AG04449 (cell line): Measurements from ENCODE around the gene FAM241A.

Experiments used
- CTCF ChIA-PET: fragments of 350-600 bp; formaldehyde crosslinking; extraction: SDS; loops from one replicate; lab custom pipeline; 2021; ENCODE audit warnings: antibody characterized with exemption; lab: Yijun Ruan, JAX
- POLR2A ChIA-PET: fragments of 400-600, 350-600 bp; formaldehyde crosslinking; extraction: SDS; loops from one replicate; lab custom pipeline; 2020; ENCODE audit warnings: antibody characterized with exemption, inconsistent platforms; lab: Yijun Ruan, JAX
- DNase-seq: peaks from one replicate; pipeline ENCODE4 v3.0.0-alpha.2; 2010; ENCODE audit warnings: low read depth, low spot score
- H3K4me3 ChIP-seq: 2 replicates; pipeline ENCODE4 v1.5.1; 2011; ENCODE audit warnings: low read depth, mild to moderate bottlenecking, control low read depth, low read length
- TF ChIP-seq, protein P1 (sequence below): IDR thresholded peaks from one replicate; pipeline ENCODE4 v1.5.1; 2011; ENCODE audit warnings: mild to moderate bottlenecking, moderate library complexity, low read length, control low read depth, inconsistent platforms; ENCODE audit not compliant: insufficient read depth; ENCODE audit errors: missing control alignments

FAM241A gene

DNA sequence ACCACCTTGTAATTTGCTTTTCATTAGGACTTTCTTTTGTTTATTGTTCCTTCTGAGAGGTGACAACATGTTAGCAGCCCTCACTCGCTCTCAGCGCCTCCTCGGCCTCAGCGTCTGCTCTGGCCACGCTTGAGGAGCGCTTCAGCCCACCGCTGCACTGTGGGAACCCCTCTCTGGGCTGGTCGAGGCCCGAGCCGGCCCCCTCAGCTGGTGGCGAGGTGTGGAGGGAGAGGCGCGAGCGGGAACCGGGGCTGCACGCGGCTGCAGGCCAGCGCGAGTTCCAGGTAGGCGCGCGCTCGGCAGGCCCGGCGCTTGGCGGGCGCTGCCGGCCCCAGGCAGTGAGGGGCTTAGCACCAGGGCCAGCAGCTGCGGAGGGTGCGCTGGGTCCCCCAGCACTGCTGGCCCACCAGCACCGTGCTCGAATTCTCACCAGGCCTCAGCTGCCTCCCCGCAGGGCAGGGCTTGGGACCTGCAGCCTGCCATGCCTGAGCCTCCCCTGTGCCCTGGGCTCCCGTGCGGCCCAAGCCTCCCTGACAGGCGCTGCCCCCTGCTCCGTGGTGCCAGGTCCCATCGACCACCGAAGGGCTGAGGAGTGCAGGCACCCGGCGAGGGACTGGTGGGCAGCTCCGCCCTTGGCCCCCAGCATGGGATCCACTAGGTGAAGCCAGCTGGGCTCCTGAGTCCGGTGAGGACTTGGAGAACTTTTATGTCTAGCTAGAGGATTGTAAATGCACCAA is 77.1 kb downstream of the FAM241A start:
- POLR2A ChIA-PET, result no interaction called here
- DNase-seq, result no peak
- H3K4me3 ChIP-seq, result no peak overlapping the region
- TF ChIP-seq, protein P1, sequence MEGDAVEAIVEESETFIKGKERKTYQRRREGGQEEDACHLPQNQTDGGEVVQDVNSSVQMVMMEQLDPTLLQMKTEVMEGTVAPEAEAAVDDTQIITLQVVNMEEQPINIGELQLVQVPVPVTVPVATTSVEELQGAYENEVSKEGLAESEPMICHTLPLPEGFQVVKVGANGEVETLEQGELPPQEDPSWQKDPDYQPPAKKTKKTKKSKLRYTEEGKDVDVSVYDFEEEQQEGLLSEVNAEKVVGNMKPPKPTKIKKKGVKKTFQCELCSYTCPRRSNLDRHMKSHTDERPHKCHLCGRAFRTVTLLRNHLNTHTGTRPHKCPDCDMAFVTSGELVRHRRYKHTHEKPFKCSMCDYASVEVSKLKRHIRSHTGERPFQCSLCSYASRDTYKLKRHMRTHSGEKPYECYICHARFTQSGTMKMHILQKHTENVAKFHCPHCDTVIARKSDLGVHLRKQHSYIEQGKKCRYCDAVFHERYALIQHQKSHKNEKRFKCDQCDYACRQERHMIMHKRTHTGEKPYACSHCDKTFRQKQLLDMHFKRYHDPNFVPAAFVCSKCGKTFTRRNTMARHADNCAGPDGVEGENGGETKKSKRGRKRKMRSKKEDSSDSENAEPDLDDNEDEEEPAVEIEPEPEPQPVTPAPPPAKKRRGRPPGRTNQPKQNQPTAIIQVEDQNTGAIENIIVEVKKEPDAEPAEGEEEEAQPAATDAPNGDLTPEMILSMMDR, result no peak
- CTCF ChIA-PET, result interaction anchor here (1.1 kb wide), 1 partner anchor 13 kb away, joined by 3 read pairs; no protein-coding TSS in a partner anchor

DNA sequence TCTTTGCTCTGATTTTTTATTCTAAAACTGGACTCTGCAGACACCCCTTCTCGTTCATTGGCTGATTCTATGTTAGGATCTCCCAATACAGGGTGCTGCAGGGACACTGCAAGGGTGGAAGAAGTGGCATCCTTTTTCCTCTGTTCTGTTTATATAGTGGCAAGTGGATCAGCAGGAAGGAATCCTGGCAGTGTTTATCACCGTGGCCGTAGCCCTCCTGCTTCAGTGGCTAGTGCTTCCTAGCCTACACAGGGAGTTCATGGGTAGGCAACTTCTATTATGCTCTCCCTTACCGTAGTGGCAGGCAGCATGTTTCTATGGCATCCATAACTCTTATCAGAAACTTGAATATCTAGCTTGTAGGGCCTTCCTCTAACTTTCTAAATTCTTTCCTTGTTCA is 79.9 kb downstream of the FAM241A start:
- no peak for DNase-seq
- CTCF ChIA-PET, result interaction anchor here (0.9 to 1.9 kb wide), 4 partner anchors 10 to 125 kb away, joined by 3 to 9 read pairs (median 5); no protein-coding TSS in a partner anchor
- TF ChIP-seq, protein P1, result no peak
- POLR2A ChIA-PET, result no interaction called here
- H3K4me3 ChIP-seq, result no peak overlapping the region

- POLR2A ChIA-PET, result interaction anchor here (0.6 to 1.0 kb wide), 2 partner anchors 17 to 66 kb away, joined by 3 to 5 read pairs; partner anchors contain the start of gene ALPK1
- CTCF ChIA-PET, result interaction anchor here (1.1 to 12.6 kb wide), 5 partner anchors 17 to 130 kb away, joined by 3 to 373 read pairs (median 4); no protein-coding TSS in a partner anchor
These were observed 85.9 kb downstream of the FAM241A start for GRCh38 chr4:112230879-112231778.

GRCh38 chr4:112231779-112232713 is 86.8 kb downstream of the FAM241A start, which contains the start of gene AP1AR:
Gene AP1AR, plus strand, starts transcription at chr4:112231787. Its CDS starts 305 bp downstream, at chr4:112232092.
- ChIA-PET POLR2A (interaction anchor here (0.6 to 1.0 kb wide), 2 partner anchors 18 to 65 kb away, joined by 3 to 5 read pairs; partner anchors contain the start of gene ALPK1), CTCF (interaction anchor here (1.0 to 12.6 kb wide), 7 partner anchors 9 to 131 kb away, joined by 3 to 373 read pairs (median 5); no protein-coding TSS in a partner anchor)
- TF ChIP-seq, protein P1, result peak; percentile 51
- DNase-seq, result no peak
- peak within 1 kb of the TSS; percentile 87 for H3K4me3 ChIP-seq

More at GRCh38 chr4:112230879-112231778, 85.9 kb downstream of the FAM241A start:
- DNase-seq, result peak; percentile 59
- peak overlapping the region; percentile 87 for H3K4me3 ChIP-seq
- TF ChIP-seq, protein P1, result no peak

DNA sequence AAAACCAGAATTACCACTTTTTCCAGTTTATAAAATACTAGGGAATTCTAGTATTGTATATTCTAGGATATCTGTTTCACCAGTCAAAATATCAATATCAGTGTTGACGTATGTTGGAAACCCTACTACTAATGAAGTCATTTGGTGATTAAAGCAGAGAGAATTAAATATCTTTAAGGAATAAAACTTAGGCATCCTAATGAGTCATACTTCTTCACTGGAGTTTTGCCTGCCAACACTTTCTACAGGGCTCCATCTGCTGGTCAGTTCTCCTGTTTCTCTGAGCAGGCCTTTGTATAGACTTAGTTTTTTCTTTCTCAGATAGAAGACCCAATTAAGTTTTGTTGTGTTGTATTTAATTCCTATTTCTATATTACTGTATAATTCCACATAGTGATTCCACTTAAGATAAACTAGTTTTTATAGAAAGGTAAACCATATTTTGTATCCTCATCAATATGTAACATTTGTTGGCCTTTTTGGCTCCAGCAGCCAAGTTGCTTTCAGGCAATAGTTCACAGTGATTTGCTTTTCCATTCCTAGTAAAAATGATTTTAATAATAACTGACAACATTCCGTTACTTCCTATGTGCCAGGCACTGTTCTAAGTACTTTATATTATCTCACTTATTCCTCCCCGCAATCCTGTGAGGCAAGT is 89.8 kb downstream of the FAM241A start:
- TF ChIP-seq, protein P1, result peak; percentile 69
- H3K4me3 ChIP-seq, result no peak overlapping the region
- DNase-seq, result peak; percentile 56
- ChIA-PET POLR2A (no interaction called here), CTCF (interaction anchor here (0.7 to 12.6 kb wide), 18 partner anchors 9 to 947 kb away, joined by 3 to 373 read pairs (median 4); no protein-coding TSS in a partner anchor)
